H1 (cell line): ENCODE data around the gene VSTM2B. TPM values are rescaled to one million over a fixed set of nuclear protein-coding genes. Genes with fewer than 3 reads are reported as not detected.

Experiments
- CBX5 ChIP-seq: fragments of 300-800, 300-1000 bp; sonication (generic); IDR thresholded peaks from 2 replicates; pipeline ENCODE4 v1.7.1; 2016; ENCODE audit warnings: antibody characterized with exemption, low read length, low read depth
- POLR2A ChIP-seq, 2 experiments: IDR thresholded peaks; 1 replicate in 1 of 2; 2 replicates in 1 of 2; pipeline ENCODE4 v1.6.1; 2011; ENCODE audit warnings: low read depth in 2 of 2, low read length in 2 of 2, mild to moderate bottlenecking in 2 of 2; ENCODE audit errors: control extremely low read depth in 1 of 2
- RBBP5 ChIP-seq: IDR thresholded peaks from 2 replicates; pipeline ENCODE4 v1.7.1; 2012; ENCODE audit warnings: low read depth, mild to moderate bottlenecking, inconsistent platforms, low read length, moderate library complexity, borderline replicate concordance
- RNF2 ChIP-seq: fragments of 200-900, 300-1000 bp; sonication (generic); IDR thresholded peaks from 2 replicates; pipeline ENCODE4 v1.7.1; 2016; ENCODE audit warnings: borderline replicate concordance, low read depth, mild to moderate bottlenecking, antibody characterized with exemption, low read length; ENCODE audit not compliant: poor library complexity, severe bottlenecking; ENCODE audit errors: missing control alignments
- SUZ12 ChIP-seq: fragments of 200-600 bp; sonication (generic); IDR thresholded peaks from 2 replicates; pipeline ENCODE4 v1.6.1; 2012; ENCODE audit warnings: mild to moderate bottlenecking, inconsistent platforms, low read length, moderate library complexity, mixed read lengths
- polyA plus RNA-seq, 7 experiments: library from polyadenylated mRNA; depleted of rRNA in 3 of 7; stranded (reverse) in 5 of 7; unstranded in 2 of 7; fragments of >200 nt in 5 of 7; fragments of 200-250 nt in 2 of 7; gene quantifications; 1 replicate in 5 of 7; 2 replicates in 1 of 7; 4 replicates in 1 of 7; pipeline versions ENCODE4 v1.2.1 to v1.2.3, GENCODE V29; 2011 to 2013; ENCODE audit warnings: missing spikeins in 2 of 7, mixed read lengths in 2 of 7
- total RNA-seq: library from RNA; stranded (reverse); fragmentation: NEBNext Ultra II Directional; extraction: Animal tissue kit (Norgen Biotek cat#: 25700); gene quantifications from 2 replicates; pipeline ENCODE4 v1.2.1, GENCODE V29; 2021
- TF ChIP-seq, protein P1 (sequence below), 3 experiments: IDR thresholded peaks; 1 replicate in 2 of 3; 2 replicates in 1 of 3; pipeline versions ENCODE4 v1.5.1 to v1.6.1; 2011; ENCODE audit warnings: low read length in 3 of 3, mild to moderate bottlenecking in 3 of 3, inconsistent platforms in 2 of 3, low read depth in 1 of 3, moderate library complexity in 1 of 3; ENCODE audit not compliant: insufficient read depth in 1 of 3; ENCODE audit errors: control extremely low read depth in 1 of 3

Gene VSTM2B
- total and polyA plus RNA-seq, 2 of the 8 experiments (the other 6 are each of a cell fraction or from before 2014, with no cell fraction given), result 0.82 to 1.5 TPM

DNA sequence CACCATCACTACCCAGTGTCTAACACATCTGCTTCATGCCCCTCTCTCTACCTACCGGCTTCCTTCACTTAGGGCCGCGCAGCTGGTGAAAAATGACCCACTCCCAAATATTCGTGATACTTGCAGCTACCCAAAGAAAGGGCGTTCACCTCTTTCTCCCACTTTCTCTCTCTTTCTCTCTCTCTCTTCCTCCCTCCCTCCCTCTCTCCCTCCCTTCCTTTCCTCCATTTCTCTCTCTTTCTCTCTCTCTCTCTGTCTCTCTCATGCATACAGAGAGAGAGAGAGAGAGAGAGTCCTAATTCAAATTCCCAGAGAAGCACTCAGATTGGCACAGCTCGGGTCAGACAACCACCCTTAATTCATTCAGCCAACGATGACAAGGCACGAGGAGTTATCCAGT is 52.6 kb downstream of the VSTM2B start (continued):
- TF ChIP-seq, protein P1, sequence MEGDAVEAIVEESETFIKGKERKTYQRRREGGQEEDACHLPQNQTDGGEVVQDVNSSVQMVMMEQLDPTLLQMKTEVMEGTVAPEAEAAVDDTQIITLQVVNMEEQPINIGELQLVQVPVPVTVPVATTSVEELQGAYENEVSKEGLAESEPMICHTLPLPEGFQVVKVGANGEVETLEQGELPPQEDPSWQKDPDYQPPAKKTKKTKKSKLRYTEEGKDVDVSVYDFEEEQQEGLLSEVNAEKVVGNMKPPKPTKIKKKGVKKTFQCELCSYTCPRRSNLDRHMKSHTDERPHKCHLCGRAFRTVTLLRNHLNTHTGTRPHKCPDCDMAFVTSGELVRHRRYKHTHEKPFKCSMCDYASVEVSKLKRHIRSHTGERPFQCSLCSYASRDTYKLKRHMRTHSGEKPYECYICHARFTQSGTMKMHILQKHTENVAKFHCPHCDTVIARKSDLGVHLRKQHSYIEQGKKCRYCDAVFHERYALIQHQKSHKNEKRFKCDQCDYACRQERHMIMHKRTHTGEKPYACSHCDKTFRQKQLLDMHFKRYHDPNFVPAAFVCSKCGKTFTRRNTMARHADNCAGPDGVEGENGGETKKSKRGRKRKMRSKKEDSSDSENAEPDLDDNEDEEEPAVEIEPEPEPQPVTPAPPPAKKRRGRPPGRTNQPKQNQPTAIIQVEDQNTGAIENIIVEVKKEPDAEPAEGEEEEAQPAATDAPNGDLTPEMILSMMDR (IDR thresholded peaks at IDR 0.05; ENCODE audit: control extremely low read depth in 1 of 3, insufficient read depth in 1 of 3, low read depth in 1 of 3, low read length in 3 of 3), result no peak
- TF ChIP-seq POLR2A (IDR thresholded peaks at IDR 0.05; ENCODE audit: control extremely low read depth in 1 of 2, low read depth in 2 of 2, low read length in 2 of 2) (no peak), RBBP5 (no peak), CBX5 (no peak), SUZ12 (no peak), RNF2 (no peak)
